Coronary artery (tissue), 2 donors: ENCODE measurements around the gene ACAD10.

Experiments
- DNase-seq: peaks from one replicate; pipeline ENCODE4 v3.0.0-alpha.2; 2017; ENCODE audit warnings: low spot score
- H3K27ac ChIP-seq, 2 donors: fragments of 200-600 bp; sonication (generic); one replicate each; pipeline ENCODE4 v1.5.1; 2016 to 2019
- H3K4me3 ChIP-seq: fragments of 200-600 bp; sonication (generic); 2 replicates; pipeline ENCODE4 v1.5.1; 2016; ENCODE audit warnings: mild to moderate bottlenecking, moderate library complexity
- CTCF ChIP-seq: fragments of 200-600 bp; sonication (generic); IDR thresholded peaks from one replicate; pipeline ENCODE4 v1.5.1; 2019; ENCODE audit warnings: antibody characterized with exemption

The ACAD10 gene

GRCh38 chr12:111792856-111793235 lies 107.0 kb downstream of the ACAD10 start:
- no peak for DNase-seq
- H3K4me3 ChIP-seq, result no peak overlapping the region
- TF ChIP-seq CTCF, result no peak
- H3K27ac ChIP-seq, result peak overlapping the region in 1 of 2 donors; percentile 68

DNA sequence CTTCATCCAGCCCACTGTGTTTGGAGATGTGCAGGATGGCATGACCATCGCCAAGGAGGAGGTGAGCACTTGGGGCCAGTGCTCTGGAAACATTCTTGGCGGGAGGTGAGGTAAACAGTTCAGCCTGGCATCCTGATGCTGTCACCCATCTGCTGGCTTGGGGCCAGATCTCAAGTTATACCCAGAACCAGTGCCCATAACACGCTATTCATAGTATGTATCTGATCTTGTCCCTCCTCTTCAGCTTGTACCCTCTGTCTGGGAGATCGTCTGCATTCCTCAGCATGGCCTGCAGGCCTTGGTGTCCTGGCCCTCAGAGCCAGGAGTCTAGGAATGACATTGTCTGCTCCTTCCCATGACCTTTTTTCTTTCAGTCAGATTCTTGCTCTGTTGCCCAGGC lies 112.3 kb downstream of the ACAD10 start:
- Histone ChIP-seq H3K27ac (no peak overlapping the region), H3K4me3 (no peak overlapping the region)
- no peak for TF ChIP-seq CTCF
- DNase-seq, result no peak

DNA sequence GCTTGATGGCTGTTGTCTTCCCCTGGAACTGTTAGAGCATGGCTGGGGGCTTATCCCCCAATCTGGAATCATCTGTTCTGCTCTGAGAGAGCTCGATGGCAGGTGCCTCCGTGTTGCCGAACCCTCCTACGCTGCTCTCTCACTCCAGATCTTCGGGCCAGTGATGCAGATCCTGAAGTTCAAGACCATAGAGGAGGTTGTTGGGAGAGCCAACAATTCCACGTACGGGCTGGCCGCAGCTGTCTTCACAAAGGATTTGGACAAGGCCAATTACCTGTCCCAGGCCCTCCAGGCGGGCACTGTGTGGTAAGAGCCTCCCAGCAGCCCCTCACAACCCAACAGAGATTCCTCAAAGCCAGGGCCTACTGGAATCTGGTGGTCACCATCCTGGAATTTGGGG lies 113.9 kb downstream of the ACAD10 start:
- H3K27ac ChIP-seq, result no peak overlapping the region

GRCh38 chr12:111803038-111803626 lies 117.3 kb downstream of the ACAD10 start:
- no peak for DNase-seq
- Histone ChIP-seq H3K4me3 (no peak overlapping the region), H3K27ac (no peak overlapping the region)
- TF ChIP-seq CTCF, result no peak

More for the DNA sequence above, 113.9 kb downstream of the ACAD10 start:
- H3K4me3 ChIP-seq, result no peak overlapping the region
- TF ChIP-seq CTCF, result no peak
- no peak for DNase-seq

- DNase-seq, result no peak
- H3K4me3 ChIP-seq, result no peak overlapping the region
- no peak overlapping the region for H3K27ac ChIP-seq
- no peak for TF ChIP-seq CTCF
Measured at GRCh38 chr12:111803851-111804250, 118.0 kb downstream of the ACAD10 start.

- TF ChIP-seq CTCF, result no peak
- DNase-seq, result no peak
- no peak overlapping the region for H3K27ac ChIP-seq
- no peak overlapping the region for H3K4me3 ChIP-seq
Measured at GRCh38 chr12:111806304-111806703, 120.5 kb downstream of the ACAD10 start.
